ENCODE results near the gene TBX15. TPM values are rescaled to one million over a fixed set of nuclear protein-coding genes. Genes with fewer than 3 reads are reported as not detected.

TBX15 gene
- total RNA-seq, 4 donors from 2014 or later: 3.3 to 10.8 (median 3.5) TPM

- H3K4me1 ChIP-seq: peaks cover 5% of the 10 kb centered on the region
- TF ChIP-seq POLR2A (IDR thresholded peaks at IDR 0.05): no peak
- TF ChIP-seq CTCF (IDR thresholded peaks at IDR 0.05): no peak
- no peak for TF ChIP-seq EP300 (IDR thresholded peaks at IDR 0.05)
- TF ChIP-seq POLR2AphosphoS5 (IDR thresholded peaks at IDR 0.05): no peak
- H3K4me3 ChIP-seq: no peak overlapping the region
- no peaks in the 10 kb centered on the region for H3K36me3 ChIP-seq
- no peak overlapping the region for H3K27ac ChIP-seq
- DNase-seq (ENCODE audit: low spot score in 2 of 2): no peak
- 71% methylated on average over 2 of the region's 2 CpGs for WGBS
- H3K9me3 ChIP-seq: no peaks in the 10 kb centered on the region
- no peaks in the 10 kb centered on the region for H3K27me3 ChIP-seq
Measured at GRCh38 chr1:118944133-118944532, 44.0 kb downstream of the TBX15 start.

GRCh38 chr1:118940957-118941356 lies 47.2 kb downstream of the TBX15 start:
- Histone ChIP-seq H3K27me3 (no peaks in the 10 kb centered on the region), H3K4me3 (no peak overlapping the region), H3K9me3 (no peaks in the 10 kb centered on the region), H3K27ac (no peak overlapping the region), H3K4me1 (peaks cover 3% of the 10 kb centered on the region), H3K36me3 (no peaks in the 10 kb centered on the region)
- no peak for TF ChIP-seq EP300 (IDR thresholded peaks at IDR 0.05)
- TF ChIP-seq CTCF (IDR thresholded peaks at IDR 0.05): no peak
- no peak for TF ChIP-seq POLR2A (IDR thresholded peaks at IDR 0.05)
- no peak for TF ChIP-seq POLR2AphosphoS5 (IDR thresholded peaks at IDR 0.05)
- DNase-seq (ENCODE audit: low spot score in 2 of 2): no peak
- WGBS: 77% methylated on average over 3 of the region's 3 CpGs

GRCh38 chr1:118937413-118938072 lies 50.6 kb downstream of the TBX15 start:
- no peaks in the 10 kb centered on the region for H3K27me3 ChIP-seq
- WGBS: 79% methylated on average over 4 of the region's 4 CpGs

DNA sequence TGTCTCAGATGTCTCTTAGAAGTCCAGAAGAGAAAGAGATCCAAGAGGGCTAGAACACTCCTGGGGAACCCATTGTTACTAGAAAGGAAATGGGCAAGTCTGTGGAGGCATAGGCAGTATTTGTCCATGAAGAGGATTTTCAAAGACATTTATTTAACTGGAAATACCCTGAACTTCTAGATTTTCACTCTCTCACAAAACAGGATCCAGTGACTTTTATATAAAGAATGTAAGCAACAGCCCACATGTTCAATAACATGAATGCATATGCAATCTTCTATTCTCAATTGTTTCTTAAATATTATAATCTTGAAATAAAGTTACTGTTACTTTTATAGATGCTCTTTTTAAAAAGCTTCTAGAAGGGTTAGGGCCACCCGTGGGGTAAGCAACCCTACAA lies 53.4 kb downstream of the TBX15 start:
- Histone ChIP-seq H3K4me1 (peaks cover 3% of the 10 kb centered on the region), H3K9me3 (no peaks in the 10 kb centered on the region), H3K27me3 (no peaks in the 10 kb centered on the region), H3K27ac (no peak overlapping the region), H3K4me3 (no peak overlapping the region), H3K36me3 (no peaks in the 10 kb centered on the region)
- WGBS: 70% methylated on average over 1 of the region's 1 CpG
- DNase-seq (ENCODE audit: low spot score in 2 of 2): no peak
- no peak for TF ChIP-seq POLR2A (IDR thresholded peaks at IDR 0.05)
- TF ChIP-seq POLR2AphosphoS5 (IDR thresholded peaks at IDR 0.05): no peak
- TF ChIP-seq CTCF (IDR thresholded peaks at IDR 0.05): no peak
- TF ChIP-seq EP300 (IDR thresholded peaks at IDR 0.05): no peak

More at GRCh38 chr1:118937413-118938072, 50.6 kb downstream of the TBX15 start:
- Histone ChIP-seq H3K4me1 (peaks cover 3% of the 10 kb centered on the region), H3K36me3 (no peaks in the 10 kb centered on the region), H3K27ac (no peak overlapping the region), H3K4me3 (no peak overlapping the region), H3K9me3 (no peaks in the 10 kb centered on the region)
- no peak for DNase-seq (ENCODE audit: low spot score in 2 of 2)
- TF ChIP-seq POLR2A (IDR thresholded peaks at IDR 0.05) (no peak), EP300 (IDR thresholded peaks at IDR 0.05) (no peak), POLR2AphosphoS5 (IDR thresholded peaks at IDR 0.05) (no peak), CTCF (IDR thresholded peaks at IDR 0.05) (no peak)

DNA sequence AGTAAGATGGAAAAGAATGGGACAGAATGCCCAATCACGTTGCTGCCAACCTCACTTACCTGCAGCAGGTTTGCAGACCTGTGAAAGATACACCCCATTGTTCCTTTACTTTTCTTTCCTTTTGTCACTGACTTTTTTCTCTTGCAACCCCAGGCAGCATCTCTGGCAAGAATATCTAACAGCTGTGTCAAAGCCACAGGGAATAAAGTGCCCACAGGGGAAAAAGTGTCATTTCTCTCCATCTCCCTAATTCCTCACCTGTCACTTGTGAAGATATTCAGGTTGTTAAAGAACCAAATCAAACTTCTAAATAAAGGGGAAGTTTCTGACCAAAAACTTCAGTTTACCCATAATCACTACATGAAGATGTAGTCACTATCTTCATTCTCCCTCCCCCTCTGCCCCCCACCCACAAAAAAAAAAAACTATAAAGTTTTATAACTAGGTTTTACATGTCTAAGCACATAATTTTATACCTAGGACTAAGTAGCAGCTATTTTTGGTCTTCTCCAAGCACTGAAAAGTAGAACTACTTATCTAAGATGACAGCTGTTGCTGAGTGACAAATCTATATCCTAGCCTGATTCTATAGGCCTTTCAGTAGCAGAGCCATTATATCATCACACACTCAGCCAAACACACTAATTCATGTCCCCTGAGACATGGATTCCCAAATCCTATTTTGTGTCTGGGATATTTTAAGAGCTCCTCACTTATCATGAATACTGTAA lies 54.9 kb downstream of the TBX15 start:
- Histone ChIP-seq H3K27ac (no peak overlapping the region), H3K4me1 (peaks cover 3% of the 10 kb centered on the region), H3K4me3 (no peak overlapping the region), H3K9me3 (no peaks in the 10 kb centered on the region), H3K36me3 (no peaks in the 10 kb centered on the region), H3K27me3 (no peaks in the 10 kb centered on the region)
- 30% methylated on average over 1 of the region's 1 CpG for WGBS
- no peak for TF ChIP-seq POLR2A (IDR thresholded peaks at IDR 0.05)
- no peak for TF ChIP-seq CTCF (IDR thresholded peaks at IDR 0.05)
- TF ChIP-seq POLR2AphosphoS5 (IDR thresholded peaks at IDR 0.05): no peak
- TF ChIP-seq EP300 (IDR thresholded peaks at IDR 0.05): no peak
- DNase-seq (ENCODE audit: low spot score in 2 of 2): no peak

All from suprapubic skin (tissue), 4 donors.